Vagina (tissue), 2 donors: Measurements from ENCODE around the gene ABCA13.

Experiments
- POLR2A ChIP-seq, 2 donors: fragments of 450-650 bp; IDR thresholded peaks; one replicate each; pipeline ENCODE4 v1.6.1; 2017; ENCODE audit warnings: antibody characterized with exemption in 2 of 2, mild to moderate bottlenecking in 2 of 2, moderate library complexity in 2 of 2
- POLR2AphosphoS5 ChIP-seq, 2 donors: sonication (generic); formaldehyde crosslinking; IDR thresholded peaks; one replicate each; pipeline ENCODE4 v1.9.0; 2017; ENCODE audit warnings: antibody characterized with exemption in 2 of 2, mild to moderate bottlenecking in 2 of 2, low read depth in 1 of 2; ENCODE audit not compliant: insufficient read depth in 1 of 2
- TF ChIP-seq, protein P1 (sequence below), 3 experiments: fragments of 450-650 bp in 2 of 3; fragments of 200-600 bp in 1 of 3; sonication (generic) in 1 of 3; IDR thresholded peaks; one replicate each; pipeline ENCODE4 v1.5.1; 2017 to 2019; ENCODE audit warnings: antibody characterized with exemption in 3 of 3, mild to moderate bottlenecking in 2 of 3, moderate library complexity in 2 of 3

DNA sequence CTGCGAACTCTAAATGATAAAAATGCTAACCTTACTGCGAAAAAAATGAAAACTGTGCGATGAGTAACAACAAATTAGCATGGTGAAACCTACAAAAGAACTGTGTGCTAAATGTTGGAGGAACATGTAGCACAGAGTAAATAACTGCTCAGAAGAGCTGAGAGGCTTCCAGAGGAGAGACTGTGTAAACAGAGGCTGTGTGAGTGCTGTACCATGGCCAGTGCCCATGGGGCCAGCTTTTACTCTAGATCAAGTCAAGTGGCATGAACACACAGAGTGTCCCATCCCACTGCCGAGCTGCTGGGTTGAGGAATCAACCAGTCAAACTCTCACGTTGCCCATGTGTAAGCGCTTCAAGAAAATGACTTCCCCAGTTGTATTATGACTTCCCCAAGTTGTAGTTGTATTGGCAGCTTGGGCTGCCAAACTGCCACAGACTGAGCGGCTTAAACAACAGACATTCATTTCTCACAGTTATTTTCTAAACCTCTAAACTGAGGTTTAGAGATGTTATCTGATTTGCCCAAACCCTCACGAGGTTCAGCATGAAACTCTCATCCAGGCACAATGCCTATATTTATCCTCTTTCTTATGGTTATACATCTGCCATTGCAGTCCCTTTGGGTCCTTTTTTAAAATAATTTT lies 270.7 kb downstream of the ABCA13 start:
- TF ChIP-seq, protein P1, sequence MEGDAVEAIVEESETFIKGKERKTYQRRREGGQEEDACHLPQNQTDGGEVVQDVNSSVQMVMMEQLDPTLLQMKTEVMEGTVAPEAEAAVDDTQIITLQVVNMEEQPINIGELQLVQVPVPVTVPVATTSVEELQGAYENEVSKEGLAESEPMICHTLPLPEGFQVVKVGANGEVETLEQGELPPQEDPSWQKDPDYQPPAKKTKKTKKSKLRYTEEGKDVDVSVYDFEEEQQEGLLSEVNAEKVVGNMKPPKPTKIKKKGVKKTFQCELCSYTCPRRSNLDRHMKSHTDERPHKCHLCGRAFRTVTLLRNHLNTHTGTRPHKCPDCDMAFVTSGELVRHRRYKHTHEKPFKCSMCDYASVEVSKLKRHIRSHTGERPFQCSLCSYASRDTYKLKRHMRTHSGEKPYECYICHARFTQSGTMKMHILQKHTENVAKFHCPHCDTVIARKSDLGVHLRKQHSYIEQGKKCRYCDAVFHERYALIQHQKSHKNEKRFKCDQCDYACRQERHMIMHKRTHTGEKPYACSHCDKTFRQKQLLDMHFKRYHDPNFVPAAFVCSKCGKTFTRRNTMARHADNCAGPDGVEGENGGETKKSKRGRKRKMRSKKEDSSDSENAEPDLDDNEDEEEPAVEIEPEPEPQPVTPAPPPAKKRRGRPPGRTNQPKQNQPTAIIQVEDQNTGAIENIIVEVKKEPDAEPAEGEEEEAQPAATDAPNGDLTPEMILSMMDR (IDR thresholded peaks at IDR 0.05): no peak
- TF ChIP-seq POLR2A (IDR thresholded peaks at IDR 0.05): no peak
- no peak for TF ChIP-seq POLR2AphosphoS5 (IDR thresholded peaks at IDR 0.05; ENCODE audit: insufficient read depth in 1 of 2, low read depth in 1 of 2)
